ENCODE data around the gene TBCCD1.

The TBCCD1 gene

DNA sequence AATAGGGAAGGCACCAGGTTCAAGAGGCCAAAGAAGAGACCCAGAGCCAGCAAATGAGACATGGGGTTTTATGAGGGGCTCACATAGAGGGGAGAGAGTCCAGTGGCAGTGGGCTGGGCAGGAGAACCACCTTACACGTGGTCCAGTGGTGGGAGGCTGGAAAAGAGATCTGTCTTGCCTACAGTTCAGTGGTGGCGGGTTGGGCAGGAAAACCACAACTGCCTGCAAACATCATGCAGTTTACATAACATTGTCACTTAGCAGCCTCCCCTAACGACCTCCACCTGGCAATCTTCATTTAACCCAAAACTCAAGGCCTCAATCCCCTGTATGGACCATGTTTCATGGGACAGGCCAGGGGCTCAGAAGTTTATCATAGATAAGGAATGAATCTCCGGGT lies 52.0 kb downstream of the TBCCD1 start:
- DNase-seq (ENCODE audit: low spot score) = no peak
- in situ Hi-C loops (cut with MboI; ENCODE audit: low pct_unique_long_range_greater_than_20kb, low sequenced_read_pairs, unreplicated experiment) = no loop called here
- TF ChIP-seq, protein P1, sequence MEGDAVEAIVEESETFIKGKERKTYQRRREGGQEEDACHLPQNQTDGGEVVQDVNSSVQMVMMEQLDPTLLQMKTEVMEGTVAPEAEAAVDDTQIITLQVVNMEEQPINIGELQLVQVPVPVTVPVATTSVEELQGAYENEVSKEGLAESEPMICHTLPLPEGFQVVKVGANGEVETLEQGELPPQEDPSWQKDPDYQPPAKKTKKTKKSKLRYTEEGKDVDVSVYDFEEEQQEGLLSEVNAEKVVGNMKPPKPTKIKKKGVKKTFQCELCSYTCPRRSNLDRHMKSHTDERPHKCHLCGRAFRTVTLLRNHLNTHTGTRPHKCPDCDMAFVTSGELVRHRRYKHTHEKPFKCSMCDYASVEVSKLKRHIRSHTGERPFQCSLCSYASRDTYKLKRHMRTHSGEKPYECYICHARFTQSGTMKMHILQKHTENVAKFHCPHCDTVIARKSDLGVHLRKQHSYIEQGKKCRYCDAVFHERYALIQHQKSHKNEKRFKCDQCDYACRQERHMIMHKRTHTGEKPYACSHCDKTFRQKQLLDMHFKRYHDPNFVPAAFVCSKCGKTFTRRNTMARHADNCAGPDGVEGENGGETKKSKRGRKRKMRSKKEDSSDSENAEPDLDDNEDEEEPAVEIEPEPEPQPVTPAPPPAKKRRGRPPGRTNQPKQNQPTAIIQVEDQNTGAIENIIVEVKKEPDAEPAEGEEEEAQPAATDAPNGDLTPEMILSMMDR (IDR thresholded peaks at IDR 0.05; ENCODE audit: extremely low read depth, insufficient read depth, missing control alignments) = no peak

DNA sequence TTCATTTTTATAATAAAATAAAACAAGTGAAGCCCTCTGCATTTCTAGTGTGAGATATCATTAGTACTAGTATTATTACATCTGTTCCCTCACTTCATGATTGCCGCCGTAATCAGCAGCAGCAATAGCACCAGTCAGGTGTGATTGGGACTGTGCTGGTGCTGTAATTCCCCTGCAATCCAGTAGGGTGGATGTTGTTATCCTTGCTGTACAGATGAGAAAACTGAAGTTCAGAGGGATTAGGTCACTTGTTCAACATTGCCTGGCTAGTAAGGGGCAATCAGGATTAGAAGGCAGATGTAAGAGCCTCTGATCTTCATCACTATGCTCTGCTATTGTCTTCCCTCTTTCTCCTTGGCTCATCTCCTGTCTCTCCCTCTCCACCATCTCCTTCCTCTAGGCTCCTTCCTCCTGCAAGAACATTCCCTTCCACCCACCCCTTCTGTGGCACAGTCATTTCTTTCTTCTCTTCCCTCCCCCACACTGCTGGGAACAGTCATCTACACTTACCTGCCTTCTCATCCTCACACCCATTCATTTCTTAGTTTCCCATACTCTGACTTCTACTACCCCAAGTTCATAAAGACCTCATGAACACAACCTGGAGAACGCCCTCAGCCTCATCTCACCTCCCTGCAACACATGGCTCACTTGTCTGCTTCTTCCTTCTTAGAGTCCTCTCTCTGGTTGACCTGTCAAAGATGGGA lies 52.7 kb downstream of the TBCCD1 start:
- no peak for DNase-seq (ENCODE audit: low spot score)
- in situ Hi-C loops (cut with MboI; ENCODE audit: low pct_unique_long_range_greater_than_20kb, low sequenced_read_pairs, unreplicated experiment) = no loop called here
- TF ChIP-seq, protein P1 (IDR thresholded peaks at IDR 0.05; ENCODE audit: extremely low read depth, insufficient read depth, missing control alignments) = peak; percentile 42

DNA sequence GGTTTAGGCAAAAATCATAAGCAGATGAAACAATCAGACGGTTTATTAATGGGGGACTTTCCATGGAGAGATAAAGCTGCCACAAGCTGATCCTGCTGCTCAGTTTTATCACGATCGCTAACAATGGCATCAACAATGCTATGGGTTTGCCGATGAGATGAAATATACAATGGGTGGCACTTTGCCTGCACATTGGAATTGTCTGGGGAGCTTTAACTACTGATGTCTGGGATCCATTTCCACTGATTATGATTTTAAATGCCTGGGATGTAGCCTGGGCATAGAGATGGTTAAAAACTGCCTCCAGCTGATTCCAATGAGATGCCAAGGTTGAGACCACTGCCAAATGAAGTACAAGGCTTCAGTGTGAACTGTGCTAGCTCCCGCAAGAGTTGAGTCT lies 53.8 kb downstream of the TBCCD1 start:
- TF ChIP-seq, protein P1 (IDR thresholded peaks at IDR 0.05; ENCODE audit: extremely low read depth, insufficient read depth, missing control alignments) = no peak
- DNase-seq (ENCODE audit: low spot score) = no peak
- in situ Hi-C loops (cut with MboI; ENCODE audit: low pct_unique_long_range_greater_than_20kb, low sequenced_read_pairs, unreplicated experiment) = no loop called here

DNA sequence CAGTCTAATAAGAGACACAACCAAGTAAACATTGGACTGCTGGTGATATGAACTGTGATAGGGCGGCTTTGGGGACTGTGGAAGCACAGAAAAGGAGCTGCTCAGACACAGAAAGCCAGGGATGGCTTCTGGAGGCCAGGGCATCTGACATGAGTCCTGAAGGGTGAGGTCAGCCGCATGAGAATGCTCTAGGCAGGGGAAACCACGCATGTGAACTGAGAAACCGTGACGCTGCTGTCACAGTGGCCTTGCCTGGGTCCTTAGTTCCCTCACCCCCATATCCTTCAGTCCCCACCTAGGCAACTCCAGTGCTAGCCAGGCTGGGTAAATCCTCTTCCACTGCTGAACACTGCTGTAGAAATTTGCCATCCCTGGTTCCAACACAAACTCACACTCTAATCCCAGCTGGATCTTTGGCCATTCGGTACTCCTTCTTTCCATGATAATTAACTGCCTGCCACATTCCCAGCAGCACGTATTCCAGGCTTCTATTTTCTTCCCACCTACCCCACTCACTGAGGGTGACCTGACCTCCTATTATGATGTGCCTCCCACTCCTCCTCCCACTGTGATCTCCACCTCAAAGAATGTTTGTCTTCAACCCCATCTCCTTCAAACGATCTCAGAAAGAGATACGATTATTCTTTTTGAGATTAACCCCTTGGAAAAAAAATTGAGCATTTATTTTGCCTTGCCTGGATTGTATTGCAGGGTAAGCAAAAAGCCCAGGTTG lies 54.4 kb downstream of the TBCCD1 start:
- TF ChIP-seq, protein P1 (IDR thresholded peaks at IDR 0.05; ENCODE audit: extremely low read depth, insufficient read depth, missing control alignments) = no peak
- in situ Hi-C loops (cut with MboI; ENCODE audit: low pct_unique_long_range_greater_than_20kb, low sequenced_read_pairs, unreplicated experiment) = no loop called here
- no peak for DNase-seq (ENCODE audit: low spot score)

DNA sequence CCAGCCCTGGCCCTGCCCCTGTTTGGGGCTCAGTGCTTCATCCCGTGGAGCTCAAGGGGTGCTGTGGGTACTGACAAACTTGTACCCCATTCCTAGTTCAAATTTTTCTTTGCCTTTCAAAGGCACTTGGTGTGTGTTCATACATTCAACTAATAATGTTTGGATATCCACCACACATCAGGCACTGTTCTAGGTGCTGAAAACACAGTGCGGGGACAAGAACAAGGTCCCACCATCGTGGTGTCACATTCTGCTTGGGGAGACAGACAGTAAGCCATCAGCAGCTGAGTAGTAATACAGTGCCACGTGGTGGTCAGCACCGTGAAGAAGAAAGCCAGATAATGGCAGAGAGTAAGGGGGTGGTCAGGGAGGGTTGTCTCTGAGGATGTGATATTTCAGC lies 55.4 kb downstream of the TBCCD1 start:
- TF ChIP-seq, protein P1 (IDR thresholded peaks at IDR 0.05; ENCODE audit: extremely low read depth, insufficient read depth, missing control alignments) = no peak
- no peak for DNase-seq (ENCODE audit: low spot score)
- in situ Hi-C loops (cut with MboI; ENCODE audit: low pct_unique_long_range_greater_than_20kb, low sequenced_read_pairs, unreplicated experiment) = no loop called here

DNA sequence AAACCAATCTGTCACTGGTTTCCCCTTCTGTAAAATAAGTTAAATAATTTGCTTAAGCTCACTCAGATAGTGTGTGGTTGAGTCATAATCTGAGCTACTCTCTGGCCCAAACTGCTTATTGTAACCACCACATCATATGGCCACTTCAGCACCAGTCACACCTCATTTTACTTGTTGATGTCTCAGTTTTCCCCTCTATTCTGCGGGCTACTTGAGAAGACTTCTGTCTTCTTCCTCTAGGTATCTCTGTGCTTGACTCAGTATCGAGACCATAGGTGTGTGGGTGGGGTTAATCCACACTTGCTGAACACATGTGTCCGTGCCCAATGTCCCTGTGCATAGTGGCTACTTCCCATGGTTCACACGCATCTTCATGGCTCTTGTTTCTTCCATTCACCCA lies 55.9 kb downstream of the TBCCD1 start:
- in situ Hi-C loops (cut with MboI; ENCODE audit: low pct_unique_long_range_greater_than_20kb, low sequenced_read_pairs, unreplicated experiment) = no loop called here
- peak; percentile 60 for DNase-seq (ENCODE audit: low spot score)
- TF ChIP-seq, protein P1 (IDR thresholded peaks at IDR 0.05; ENCODE audit: extremely low read depth, insufficient read depth, missing control alignments) = no peak
